C1 segment of cervical spinal cord (tissue), 14 donors: ENCODE data around the gene MTERF4.

ENCODE experiments used
- DNase-seq, 14 donors: peaks; one replicate each; lab custom pipeline; 2025; lab: John Stamatoyannopoulos, UW

MTERF4 gene

DNA sequence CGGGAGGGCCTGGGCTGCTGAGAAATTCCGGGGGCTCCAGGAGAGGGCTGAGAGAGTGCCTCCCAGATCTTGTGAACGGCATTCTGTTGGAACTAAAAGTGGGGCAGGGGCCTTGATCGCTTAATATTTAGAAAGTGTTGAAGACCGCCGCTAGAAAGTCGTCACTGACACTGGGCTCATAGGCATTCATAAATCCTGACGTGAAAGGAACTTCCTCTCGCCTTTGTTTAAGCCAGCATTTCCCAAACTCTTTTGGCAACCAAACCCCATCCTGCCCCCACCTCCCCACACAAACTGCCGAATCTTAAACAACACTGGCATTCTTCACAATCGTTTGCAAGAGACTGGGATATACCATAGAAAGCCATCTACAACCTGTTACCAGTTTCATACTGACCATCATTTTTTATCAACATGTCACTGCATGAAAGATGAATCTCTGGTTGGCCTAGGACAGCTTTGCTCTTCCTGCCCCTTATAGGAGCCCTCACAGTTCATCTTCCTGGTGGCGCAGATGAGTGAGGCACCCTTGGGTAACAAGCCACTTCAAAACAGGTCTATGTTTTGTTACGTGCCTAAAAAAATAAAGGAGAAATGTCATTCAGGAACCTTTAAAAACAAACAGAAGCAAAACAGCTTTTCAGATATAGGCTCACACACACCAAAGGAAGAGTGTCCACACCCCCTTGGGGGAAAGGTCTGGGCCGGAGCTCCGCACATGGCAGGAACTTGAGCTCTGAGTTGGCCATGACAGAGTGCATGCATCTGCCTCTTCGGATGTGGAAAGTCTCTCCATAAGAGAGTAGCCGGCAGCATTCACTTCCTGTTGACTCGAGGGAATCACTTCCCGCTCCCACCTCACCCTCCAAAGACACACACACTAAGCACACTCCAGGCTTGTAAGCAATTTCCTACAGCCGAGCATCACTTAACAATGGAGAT lies 13.0 kb downstream of the MTERF4 start:
- DNase-seq = no peak

DNA sequence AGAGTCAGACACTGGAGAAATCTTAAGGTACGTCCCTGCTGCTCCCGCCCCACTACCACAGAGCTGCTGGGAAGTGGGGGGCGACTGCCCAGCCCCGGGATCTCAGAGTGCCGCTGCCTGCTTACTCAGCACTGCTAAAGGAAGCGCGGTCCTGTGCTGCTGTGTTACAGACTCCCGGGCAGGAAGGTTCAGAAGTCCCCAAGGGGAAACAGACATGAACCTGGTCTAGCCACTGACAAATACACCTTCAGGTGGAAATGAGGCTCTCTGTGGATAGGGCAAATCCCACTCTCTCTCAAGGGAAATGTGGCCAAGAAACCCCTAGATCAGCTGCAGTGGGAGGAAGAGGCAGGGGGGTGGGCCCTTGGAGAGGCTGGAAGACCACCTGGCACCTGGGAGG lies 13.7 kb downstream of the MTERF4 start:
- no peak for DNase-seq

DNA sequence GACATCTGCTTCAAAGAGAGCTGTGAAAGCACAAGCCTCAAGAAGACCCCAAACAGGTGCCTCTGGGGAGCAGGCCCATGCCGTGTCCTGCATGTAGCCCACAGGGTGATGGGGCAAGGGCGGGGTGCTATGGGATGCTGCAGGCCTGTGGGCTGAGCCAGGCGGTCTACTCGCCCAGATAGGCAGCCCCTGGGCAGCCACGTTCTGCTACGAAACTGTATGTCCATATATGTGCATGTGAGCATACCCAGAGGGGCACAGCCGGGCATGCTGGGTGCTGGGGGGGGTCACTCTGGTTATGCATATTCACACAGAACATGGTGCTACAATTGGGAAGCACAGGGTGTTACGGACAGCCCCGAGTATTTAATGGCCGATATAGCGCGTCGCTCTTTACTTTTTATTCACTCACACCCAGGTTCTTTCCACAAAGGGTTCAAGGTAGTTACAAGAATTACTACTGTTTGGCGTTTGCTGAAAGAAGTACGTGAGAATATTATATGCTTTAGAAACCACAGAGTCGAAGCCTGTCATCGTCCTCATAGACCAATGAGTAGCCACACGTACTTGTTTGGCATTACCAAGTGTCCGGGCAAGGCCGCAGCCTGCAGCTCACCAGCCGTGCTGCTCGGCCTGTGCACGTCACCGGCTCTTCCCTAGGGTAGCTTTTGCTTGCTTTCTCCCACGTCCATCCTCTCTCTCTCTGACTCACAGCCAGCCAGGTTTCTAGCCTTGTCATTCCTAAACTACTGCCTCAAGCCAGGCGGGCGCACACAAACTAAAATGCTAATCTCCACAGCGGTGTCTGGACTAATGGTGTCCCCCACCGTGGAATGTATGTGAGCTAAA lies 14.4 kb downstream of the MTERF4 start:
- DNase-seq = no peak

DNA sequence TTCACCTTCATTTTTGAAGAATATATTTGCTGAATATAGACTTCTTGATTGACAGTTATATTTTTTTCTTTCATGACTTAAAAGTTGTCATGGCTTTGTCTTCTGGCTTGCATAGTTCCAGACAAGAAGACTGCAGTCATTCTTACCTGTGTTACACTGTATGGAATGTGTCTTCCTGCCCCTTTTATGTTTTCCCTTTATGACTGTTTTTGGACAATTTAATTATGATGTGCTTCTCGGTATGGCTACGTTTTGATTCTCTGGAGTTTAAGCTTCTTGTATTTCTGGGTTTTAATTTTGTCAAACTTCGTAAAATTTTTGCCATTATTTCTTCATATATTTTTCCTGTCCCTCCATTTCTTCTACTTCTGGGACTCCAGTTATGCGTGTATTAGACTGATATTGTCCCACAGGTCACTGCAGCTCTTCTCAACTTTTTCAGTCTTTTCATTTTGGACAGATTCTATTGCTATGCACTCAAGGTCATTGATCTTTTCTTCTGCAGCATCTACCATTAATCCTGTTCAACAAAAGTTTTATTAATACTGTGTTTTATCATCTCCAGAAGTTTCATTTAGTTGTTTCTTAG lies 17.1 kb downstream of the MTERF4 start:
- DNase-seq = no peak

DNA sequence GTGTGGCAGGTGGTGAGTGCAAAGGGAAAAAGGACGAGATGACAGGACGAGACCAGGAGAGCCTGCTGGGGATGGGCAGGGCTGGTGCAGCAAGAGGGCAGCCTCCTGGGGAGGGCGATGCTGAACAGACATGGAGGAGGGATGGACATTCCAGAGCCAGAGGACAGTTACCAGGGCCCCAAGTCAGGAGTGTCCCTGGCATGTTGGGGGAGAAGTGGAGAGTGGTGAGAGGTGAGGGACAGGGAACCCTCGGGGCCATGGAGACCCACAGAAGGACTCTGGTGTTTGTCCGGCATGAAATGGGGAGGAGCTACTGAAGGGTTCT lies 19.0 kb downstream of the MTERF4 start:
- no peak for DNase-seq

DNA sequence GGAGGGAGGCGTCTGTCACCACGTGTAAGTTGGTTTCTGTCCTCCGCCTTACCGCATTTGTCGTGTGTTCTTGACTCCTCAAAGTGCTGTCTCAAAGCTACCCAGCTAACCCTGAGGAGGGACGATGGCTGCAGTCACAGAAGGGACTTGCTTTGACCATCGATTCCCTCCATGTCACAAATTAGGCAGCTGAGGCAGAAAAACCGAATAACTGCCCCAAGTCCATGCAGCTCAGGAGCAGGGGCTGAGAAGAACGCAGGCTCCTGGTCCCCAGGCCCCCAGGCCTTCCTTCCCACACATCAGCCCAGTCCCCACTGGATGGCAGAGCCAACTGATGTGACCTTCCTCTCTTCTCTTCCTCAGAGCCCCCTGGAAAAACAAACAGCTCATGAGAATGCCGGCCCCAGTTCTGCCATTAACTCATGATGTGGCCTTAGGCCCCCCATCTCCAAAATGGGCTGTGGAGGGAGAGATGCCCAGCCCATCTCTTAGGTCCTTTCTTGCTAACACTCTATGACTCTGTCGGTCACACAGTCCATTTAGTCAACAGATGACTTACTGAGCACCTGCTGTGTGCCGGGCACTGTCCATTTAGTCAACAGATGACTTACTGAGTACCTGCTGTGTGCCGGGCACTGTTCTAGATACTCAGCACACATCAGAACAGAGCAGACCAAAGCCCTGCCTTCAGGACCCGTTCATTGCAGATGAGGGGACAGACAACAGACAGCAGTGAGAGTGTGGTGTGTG lies 19.6 kb downstream of the MTERF4 start:
- peak in 1 of 14 donors; percentile 83 for DNase-seq

DNA sequence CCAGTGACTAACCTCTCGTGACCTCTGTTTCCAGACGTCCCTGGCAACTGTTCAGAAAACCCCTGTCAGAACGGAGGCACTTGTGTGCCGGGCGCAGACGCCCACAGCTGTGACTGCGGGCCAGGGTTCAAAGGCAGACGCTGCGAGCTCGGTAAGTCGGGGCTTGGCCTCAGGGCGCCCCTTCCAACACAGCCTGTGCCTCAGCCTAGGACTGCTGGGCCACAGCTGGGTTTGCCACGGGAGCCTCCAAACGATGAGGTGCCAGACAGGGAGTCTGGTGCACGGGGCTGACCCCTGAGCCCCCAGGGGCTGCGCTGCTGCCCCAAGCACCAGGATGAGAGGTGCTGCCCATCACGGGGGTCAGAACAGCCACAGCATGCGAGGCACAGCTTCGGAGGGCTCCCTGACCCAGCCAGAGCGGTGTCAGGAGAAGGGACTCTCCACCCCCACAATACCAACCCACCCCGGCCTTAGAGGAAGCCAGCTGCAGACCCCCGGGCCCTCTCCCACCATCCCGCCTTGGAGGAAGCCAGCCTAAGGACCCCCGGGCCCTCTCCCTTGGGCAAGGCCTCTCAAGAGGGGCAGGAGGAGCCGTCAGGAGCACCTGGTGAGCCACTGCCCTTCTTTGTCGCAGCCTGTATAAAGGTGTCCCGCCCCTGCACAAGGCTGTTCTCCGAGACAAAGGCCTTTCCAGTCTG lies 20.3 kb downstream of the MTERF4 start:
- no peak for DNase-seq

DNA sequence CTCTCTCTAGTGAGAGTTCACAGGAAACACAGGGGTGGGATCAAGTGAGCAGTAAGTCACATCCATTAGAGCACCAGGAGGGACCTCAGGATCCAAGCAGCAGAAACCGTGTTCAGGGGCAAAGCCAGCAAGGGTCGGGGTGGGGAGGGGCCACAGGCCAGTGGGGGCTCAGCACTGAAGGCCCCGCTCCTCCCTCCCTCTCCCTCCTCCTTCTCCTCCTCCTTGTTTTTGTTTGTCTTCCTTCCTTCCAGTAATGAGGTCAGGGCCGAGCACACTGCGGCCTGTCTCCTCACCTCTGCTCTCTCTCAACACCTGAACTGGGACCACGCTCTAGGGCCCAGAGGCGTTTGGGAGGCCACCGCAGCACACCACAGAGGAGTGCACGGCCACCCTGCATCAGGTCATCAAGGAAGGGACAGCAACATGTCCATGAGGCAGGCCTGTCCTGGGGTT lies 20.9 kb downstream of the MTERF4 start:
- DNase-seq = no peak

DNA sequence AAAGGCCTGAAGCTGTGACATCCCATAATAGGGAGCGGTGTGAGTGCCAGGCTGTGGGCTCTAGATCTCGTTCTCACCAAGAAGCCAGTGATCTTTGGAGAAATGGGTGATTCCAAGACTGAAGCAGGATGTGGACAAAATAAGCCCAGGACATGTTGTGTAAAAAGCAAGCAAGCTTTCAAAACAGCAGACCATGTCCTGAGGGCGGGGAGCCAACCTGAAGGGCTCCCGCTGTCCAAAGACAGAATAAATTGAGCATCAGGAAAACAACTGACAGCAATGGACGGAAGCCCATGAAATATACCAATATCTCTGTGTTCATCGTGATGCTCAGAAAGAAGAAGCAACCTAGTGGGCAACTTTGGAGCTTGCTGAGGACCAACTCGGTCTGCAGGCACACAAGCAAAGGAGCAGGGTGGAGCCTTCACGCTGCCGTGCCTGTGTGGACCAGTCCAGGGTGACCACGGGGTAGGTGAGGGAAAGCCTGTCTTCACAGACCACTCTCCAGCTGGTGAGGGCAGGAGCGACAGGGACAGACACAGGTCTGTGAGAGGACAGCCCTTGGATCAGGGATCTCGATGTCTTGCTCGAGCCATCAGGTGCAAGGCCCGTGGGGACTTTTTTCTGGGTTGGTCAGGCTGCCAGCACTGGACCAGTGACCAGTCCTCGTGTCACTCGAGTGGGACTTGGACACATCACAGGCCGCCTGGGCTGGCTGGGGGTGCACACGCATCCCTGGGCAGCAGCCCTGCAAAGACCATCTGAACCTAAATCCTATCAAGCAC lies 21.5 kb downstream of the MTERF4 start:
- DNase-seq = peak in 1 of 14 donors; percentile 51

DNA sequence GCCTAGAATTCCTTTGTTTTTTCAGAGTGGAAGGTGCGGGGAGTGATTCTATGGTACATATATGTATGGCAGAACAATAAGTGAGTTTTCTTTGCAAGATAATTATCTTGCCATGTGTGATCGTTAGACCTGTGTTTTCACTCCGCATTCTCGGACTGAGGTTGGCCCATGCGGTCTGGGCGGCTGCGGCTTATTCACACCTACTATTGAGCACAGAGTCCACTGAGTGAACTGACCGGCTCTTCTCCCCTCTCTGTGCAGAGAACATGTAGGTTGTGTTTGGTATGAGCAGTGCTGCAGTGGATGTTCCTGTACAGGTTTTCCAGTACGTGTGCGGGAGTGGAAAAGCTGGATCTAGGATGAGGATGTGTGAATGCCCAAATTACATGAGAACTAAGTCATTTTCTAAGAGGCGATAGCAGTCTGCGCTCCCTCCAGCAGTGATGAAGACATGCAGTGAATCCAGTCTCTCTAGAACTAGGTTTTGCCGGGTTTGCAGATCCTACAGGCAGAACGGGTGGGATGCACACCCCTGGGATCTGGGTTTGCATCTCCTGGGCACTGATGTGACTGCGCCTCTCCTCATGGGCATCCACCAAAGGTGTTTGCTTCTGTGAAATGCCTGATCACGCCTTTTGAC lies 27.1 kb downstream of the MTERF4 start:
- DNase-seq = no peak

DNA sequence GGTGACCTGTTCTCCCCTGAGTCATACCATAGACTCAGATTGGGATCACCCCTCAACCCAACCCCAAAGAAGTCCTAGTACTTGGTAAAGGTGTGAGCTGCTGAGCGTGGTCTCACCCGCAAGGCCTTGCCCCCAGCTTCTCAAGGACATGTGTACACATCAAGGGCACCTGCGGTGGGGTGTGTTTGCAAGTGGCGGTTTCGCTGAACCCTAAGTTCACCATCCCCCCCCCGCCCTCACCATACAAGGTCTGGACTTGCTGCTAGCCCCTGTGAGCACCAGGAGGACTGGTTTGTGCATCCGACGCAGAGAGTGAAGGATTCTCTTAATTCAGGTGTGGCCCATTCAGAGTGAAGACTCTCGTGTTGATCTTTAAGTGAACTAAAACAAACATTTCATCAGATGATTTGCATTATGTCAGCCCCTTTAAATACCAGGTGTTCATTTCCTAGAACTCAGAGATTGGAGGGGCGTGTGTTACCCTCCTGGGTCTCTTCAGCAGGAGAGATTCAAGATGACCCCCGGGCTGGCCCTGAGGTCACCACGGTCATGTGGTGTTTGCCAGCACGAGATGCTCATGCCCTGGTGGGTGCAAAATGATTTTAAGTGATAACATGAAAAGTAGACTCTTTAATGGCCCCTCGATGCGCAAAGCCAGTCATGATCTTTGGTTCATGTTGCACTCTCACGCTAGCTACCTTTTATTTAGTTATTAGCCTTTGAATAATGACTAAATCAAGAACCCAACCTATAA lies 27.8 kb downstream of the MTERF4 start:
- DNase-seq = no peak

DNA sequence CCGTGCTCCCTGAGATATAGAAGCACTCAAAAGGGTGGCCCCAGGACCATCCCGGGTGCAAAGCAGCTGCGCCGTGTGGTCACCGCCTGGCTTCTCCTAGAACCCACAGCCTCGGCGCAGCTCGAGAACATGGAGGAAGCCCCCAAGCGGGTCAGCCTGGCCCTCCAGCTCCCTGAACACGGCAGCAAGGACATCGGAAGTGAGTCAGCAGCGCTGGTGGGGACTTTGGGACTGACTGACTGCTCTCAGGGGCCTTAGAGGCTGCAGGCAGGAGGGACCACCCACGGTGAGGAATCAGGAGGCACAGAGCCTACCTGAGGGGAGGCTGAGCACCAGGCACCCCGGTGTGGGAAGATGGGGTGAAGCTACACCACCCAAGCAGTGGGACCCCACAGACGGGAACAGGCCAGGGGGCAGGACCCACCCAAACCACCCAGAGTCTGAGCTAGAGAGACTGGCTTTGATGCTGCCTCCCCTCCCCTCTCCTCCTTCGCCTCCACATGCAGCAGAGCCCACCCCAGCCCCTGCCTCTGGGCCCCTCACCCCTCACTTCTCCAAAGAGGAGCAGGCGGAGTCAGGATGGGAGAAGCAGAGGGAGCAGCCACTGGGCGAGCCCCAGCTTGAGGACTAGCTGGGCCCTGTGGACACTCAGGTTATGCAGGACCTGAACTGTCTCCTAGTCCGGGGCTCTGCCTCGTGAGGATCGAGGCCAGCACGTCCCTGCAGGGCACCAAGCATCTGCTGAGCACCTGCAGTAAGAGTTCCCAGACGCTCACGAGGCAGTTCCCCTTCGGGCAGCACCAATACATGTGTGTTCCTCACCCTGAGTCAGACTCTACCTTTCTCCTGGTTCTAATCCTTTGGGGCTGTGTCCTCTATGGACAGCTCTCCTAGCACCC lies 28.7 kb downstream of the MTERF4 start:
- DNase-seq = no peak

DNA sequence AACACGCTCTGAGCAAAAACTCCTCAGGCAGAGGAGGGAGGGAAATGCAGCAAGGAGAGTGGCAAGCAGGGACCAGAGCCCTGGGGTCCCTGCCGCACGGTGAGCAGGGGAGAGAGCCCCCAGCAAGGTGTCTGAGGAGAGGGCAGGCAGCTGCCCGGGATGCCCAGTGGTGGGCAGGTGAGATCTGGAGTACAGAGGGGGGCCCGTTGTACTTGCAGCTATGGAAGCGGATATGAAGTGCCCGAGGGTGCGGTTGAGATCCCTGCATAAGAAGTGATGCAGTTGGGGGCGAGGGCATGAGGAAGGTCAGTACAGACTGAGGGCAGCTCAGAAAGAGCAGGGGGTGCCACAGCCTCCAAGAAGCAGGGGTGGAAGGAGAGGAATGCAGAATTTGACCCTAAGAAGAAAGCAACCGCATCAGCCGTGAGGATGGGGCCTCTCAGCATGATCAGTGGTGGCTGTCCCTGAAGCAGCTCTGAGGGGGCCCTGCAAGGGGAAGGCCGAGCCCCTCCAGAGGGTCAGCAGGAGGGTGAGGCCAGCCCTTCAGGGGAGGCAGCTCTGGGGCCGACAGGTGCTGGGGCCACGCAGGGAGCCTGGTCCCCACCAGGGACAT lies 29.4 kb downstream of the MTERF4 start:
- no peak for DNase-seq

DNA sequence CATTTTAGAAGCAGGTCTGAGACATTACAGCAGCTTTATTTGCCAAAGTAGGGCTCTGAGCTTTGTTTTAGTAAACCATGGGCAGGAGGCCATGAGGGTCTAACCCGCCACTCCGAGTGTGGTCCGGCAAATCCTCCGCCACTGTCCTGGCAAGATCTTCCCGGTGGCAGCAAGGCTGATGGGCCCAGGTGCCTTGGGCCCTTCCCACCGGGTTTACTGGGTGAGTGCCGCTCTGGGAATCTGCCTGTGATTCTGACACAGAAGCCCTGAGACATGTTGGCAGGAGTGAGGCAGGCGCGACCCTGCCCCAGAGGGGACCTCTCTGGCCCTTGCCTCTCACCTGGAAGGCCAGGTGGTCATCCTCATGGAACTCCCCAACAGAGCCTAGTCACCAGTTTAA lies 29.9 kb downstream of the MTERF4 start:
- DNase-seq = no peak

DNA sequence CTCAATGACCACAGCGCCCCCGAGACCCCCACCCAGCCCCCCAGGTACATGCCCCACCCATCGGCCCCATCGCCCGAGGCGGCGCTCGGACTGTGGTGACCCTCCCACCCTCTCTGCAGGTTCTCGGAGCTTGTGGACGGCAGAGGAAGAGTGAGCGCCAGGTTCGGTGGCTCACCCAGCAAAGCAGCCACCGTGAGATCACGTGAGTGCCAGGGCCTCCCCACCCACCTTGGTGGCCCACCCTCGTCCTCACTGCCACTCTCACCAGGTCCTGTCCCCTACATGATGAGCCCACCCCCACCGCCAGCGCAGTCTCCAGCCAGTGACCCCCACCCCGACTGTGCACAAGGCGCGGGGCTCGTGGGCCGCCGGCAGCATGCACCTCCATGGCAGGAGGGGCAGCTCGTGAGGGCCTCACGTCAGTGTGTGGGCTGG lies 30.4 kb downstream of the MTERF4 start:
- DNase-seq = no peak

DNA sequence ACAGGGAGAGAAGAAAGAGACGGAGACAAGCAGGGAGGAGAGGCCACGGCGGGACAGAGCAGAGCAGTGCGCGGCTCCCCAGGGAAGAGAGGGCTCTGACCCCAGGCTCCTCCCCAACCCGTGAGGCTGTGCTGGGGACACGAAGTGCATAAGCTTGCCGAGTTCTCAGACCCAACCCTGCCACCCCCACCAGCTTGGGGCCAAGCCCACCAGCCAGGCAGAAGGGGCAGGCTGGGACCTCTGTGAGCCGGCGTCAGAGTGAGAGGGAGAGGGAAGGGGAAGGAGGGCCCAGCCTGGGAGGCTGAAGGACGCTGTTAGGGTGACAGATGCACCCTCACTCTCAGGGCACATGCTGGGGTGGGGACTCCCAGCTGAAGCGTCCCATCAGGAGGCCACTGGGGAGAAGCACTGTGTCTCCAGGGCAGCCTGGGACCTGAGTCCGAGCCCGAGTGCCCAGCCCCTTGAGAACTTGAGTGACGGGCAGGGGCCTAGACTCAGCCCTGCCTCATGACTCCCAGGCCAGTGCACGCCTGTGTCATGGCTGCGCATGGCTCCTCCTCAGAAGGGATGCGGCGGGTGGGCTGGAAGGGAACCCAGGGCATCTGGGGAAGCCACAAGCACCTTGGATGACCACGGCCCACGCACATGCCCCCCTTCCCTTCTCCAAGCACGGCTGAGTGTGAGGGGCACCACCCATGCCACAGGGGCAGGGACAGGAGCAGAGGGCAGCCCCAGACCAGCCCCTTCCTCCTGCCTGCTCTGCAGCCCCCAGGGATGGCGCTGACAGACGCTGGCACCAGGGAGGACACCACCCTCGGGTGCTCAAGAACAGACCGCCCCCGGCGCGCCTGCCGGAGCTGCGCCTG lies 31.0 kb downstream of the MTERF4 start:
- DNase-seq = no peak
